HepG2 (cell line): ENCODE data around the gene SLC26A5. TPM values are rescaled to one million over a fixed set of nuclear protein-coding genes. Genes with fewer than 3 reads are reported as not detected.

Experiments used
- ASH2L ChIP-seq: fragments of 300-600, 200-600 bp; sonication (generic); IDR thresholded peaks from 2 replicates; pipeline ENCODE4 v1.7.0; 2017; ENCODE audit warnings: low read depth, mild to moderate bottlenecking, moderate library complexity, mixed read lengths, low read length; ENCODE audit not compliant: insufficient read length
- ATF1 ChIP-seq: IDR thresholded peaks from 2 replicates; pipeline ENCODE4 v1.6.1; 2016; ENCODE audit warnings: mild to moderate bottlenecking, control low read depth
- MYPOP ChIP-seq: sonication (generic); formaldehyde crosslinking; IDR thresholded peaks from 2 replicates; pipeline ENCODE4 v1.8.1; 2023; ENCODE audit warnings: mild to moderate bottlenecking, moderate library complexity, missing genetic modification reagents
- NR3C1 ChIP-seq: sonication (generic); formaldehyde crosslinking; IDR thresholded peaks from 2 replicates; pipeline ENCODE4 v1.4.0; 2020; ENCODE audit warnings: missing genetic modification reagents
- PRDM4 ChIP-seq: sonication (generic); formaldehyde crosslinking; IDR thresholded peaks from 2 replicates; pipeline ENCODE4 v1.9.0; 2021; ENCODE audit warnings: missing genetic modification reagents, borderline replicate concordance
- RORA ChIP-seq: sonication (generic); formaldehyde crosslinking; IDR thresholded peaks from 2 replicates; pipeline ENCODE4 v1.5.0; 2020; ENCODE audit warnings: mild to moderate bottlenecking, missing genetic modification reagents, moderate library complexity
- SAP130 ChIP-seq: IDR thresholded peaks from 2 replicates; pipeline ENCODE4 v1.6.1; 2016; ENCODE audit warnings: low read depth
- SNAI1 ChIP-seq: sonication (generic); formaldehyde crosslinking; IDR thresholded peaks from 2 replicates; pipeline ENCODE4 v1.5.0; 2020; ENCODE audit warnings: mild to moderate bottlenecking, missing genetic modification reagents, borderline replicate concordance
- SYNCRIP ChIP-seq: fragments of 200-400 bp; formaldehyde crosslinking; IDR thresholded peaks from 2 replicates; pipeline ENCODE4 v1.6.1; 2018; ENCODE audit warnings: mild to moderate bottlenecking, low read depth, low read length; ENCODE audit not compliant: insufficient read depth
- XBP1 ChIP-seq: sonication (generic); formaldehyde crosslinking; IDR thresholded peaks from 2 replicates; pipeline ENCODE4 v1.5.0; 2020; ENCODE audit warnings: missing genetic modification reagents
- ZBTB2 ChIP-seq: sonication (generic); formaldehyde crosslinking; IDR thresholded peaks from 2 replicates; pipeline ENCODE4 v1.8.0; 2022; ENCODE audit warnings: low read depth, missing genetic modification reagents
- ZNF597 ChIP-seq: sonication (generic); formaldehyde crosslinking; IDR thresholded peaks from 2 replicates; pipeline ENCODE4 v1.5.0; 2020; ENCODE audit warnings: missing genetic modification reagents
- ZNF720 ChIP-seq: sonication (generic); formaldehyde crosslinking; IDR thresholded peaks from 2 replicates; pipeline ENCODE4 v1.4.0; 2020; ENCODE audit warnings: missing genetic modification reagents
- polyA plus RNA-seq, 8 experiments: library from polyadenylated mRNA; depleted of rRNA in 3 of 8; stranded (reverse) in 7 of 8; unstranded in 1 of 8; fragments of >200 nt; fragmentation: Illumina TruSeq in 4 of 8; extraction: Trizol in 4 of 8; gene quantifications; 2 replicates each; pipeline versions ENCODE4 v1.2.1 to v1.2.3, GENCODE V29; 2011 to 2016; ENCODE audit warnings: low read depth in 4 of 8, missing spikeins in 1 of 8, mixed read lengths in 1 of 8; ENCODE audit not compliant: insufficient read depth in 1 of 8
- total RNA-seq, 5 experiments: library from RNA; depleted of rRNA; stranded (reverse); fragments of >200 nt; fragmentation: Illumina TruSeq; extraction: Trizol; gene quantifications; 2 replicates each; pipeline ENCODE4 v1.2.3, GENCODE V29; 2016; ENCODE audit warnings: low read depth in 1 of 5
- TF ChIP-seq, protein P1 (sequence below): sonication (generic); formaldehyde crosslinking; IDR thresholded peaks from 2 replicates; pipeline ENCODE4 v1.9.0; 2021; ENCODE audit warnings: missing genetic modification reagents, mild to moderate bottlenecking, borderline replicate concordance
- TF ChIP-seq, protein P2 (sequence below): sonication (generic); formaldehyde crosslinking; IDR thresholded peaks from 2 replicates; pipeline ENCODE4 v1.4.0; 2020; ENCODE audit warnings: missing genetic modification reagents, mild to moderate bottlenecking, borderline replicate concordance
- TF ChIP-seq, protein P3 (sequence below): sonication (generic); formaldehyde crosslinking; IDR thresholded peaks from 2 replicates; pipeline ENCODE4 v1.4.0; 2020; ENCODE audit warnings: missing genetic modification reagents; ENCODE audit errors: not compliant biosample characterization

The SLC26A5 gene
- total and polyA plus RNA-seq, 2 of the 13 experiments (the other 11 are each of a cell fraction or from before 2014, with no cell fraction given) = 0.08 to 0.11 TPM

DNA sequence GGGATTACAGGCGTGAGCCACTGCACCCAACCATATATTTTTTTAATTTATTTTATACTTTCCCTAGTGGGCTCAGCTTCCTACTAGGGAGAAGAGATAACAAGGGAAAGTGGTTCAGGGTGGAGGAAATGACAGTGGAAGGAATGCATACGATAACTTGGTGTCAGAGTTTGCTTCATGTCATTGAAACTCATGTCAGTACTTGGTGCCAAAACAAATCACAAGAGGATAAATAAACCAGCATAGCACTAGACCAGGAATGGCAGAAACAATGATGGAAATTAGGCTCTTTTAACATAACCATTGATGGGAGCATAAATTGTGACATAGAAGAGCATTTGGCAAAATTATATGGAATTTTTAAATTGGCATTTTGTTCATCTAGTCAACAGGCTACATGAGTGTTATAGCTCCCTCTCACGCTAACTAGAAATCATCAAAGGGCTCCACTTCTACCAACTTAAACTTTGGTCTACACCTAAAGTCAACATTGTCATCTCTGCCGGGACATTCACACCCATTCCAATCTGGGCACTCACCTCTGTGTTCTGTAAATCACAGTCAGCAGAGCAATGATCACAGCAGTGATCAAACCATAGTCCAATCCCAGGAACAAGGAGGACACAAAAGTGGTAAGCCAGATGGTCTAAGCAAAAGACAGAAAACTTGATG lies 57.4 kb downstream of the SLC26A5 start (continued):
- TF ChIP-seq, protein P1, sequence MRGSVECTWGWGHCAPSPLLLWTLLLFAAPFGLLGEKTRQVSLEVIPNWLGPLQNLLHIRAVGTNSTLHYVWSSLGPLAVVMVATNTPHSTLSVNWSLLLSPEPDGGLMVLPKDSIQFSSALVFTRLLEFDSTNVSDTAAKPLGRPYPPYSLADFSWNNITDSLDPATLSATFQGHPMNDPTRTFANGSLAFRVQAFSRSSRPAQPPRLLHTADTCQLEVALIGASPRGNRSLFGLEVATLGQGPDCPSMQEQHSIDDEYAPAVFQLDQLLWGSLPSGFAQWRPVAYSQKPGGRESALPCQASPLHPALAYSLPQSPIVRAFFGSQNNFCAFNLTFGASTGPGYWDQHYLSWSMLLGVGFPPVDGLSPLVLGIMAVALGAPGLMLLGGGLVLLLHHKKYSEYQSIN (CRISPR knock-in tag) = no peak
- TF ChIP-seq XBP1 (CRISPR knock-in tag) = no peak
- peak; percentile 96 for TF ChIP-seq ASH2L
- TF ChIP-seq RORA (CRISPR knock-in tag) = no peak
- TF ChIP-seq ZNF720 (CRISPR knock-in tag) = no peak
- 0 out of 2 replicates have a peak, but pooled peaks have one; percentile 32 for TF ChIP-seq MYPOP (CRISPR knock-in tag)
- TF ChIP-seq ATF1 (CRISPR knock-in tag) = no peak; the same call in 1 of the 2 replicates
- TF ChIP-seq SYNCRIP = no peak
- TF ChIP-seq ZNF597 (CRISPR knock-in tag) = no peak
- TF ChIP-seq ZBTB2 (CRISPR knock-in tag) = no peak
- no peak for TF ChIP-seq PRDM4 (CRISPR knock-in tag)
- TF ChIP-seq NR3C1 (CRISPR knock-in tag) = no peak
- TF ChIP-seq SAP130 (CRISPR knock-in tag) = peak; percentile 77
- TF ChIP-seq SNAI1 (CRISPR knock-in tag) = no peak
- TF ChIP-seq, protein P2, sequence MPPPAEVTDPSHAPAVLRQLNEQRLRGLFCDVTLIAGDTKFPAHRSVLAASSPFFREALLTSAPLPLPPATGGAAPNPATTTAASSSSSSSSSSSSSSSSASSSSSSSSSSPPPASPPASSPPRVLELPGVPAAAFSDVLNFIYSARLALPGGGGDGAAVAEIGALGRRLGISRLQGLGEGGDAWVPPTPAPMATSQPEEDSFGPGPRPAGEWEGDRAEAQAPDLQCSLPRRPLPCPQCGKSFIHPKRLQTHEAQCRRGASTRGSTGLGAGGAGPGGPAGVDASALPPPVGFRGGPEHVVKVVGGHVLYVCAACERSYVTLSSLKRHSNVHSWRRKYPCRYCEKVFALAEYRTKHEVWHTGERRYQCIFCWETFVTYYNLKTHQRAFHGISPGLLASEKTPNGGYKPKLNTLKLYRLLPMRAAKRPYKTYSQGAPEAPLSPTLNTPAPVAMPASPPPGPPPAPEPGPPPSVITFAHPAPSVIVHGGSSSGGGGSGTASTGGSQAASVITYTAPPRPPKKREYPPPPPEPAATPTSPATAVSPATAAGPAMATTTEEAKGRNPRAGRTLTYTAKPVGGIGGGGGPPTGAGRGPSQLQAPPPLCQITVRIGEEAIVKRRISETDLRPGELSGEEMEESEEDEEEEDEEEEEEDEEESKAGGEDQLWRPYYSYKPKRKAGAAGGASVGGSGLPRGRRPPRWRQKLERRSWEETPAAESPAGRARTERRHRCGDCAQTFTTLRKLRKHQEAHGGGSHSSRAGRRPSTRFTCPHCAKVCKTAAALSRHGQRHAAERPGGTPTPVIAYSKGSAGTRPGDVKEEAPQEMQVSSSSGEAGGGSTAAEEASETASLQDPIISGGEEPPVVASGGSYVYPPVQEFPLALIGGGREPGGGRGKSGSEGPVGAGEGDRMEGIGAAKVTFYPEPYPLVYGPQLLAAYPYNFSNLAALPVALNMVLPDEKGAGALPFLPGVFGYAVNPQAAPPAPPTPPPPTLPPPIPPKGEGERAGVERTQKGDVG = no peak
- TF ChIP-seq, protein P3, sequence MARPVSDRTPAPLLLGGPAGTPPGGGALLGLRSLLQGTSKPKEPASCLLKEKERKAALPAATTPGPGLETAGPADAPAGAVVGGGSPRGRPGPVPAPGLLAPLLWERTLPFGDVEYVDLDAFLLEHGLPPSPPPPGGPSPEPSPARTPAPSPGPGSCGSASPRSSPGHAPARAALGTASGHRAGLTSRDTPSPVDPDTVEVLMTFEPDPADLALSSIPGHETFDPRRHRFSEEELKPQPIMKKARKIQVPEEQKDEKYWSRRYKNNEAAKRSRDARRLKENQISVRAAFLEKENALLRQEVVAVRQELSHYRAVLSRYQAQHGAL (CRISPR knock-in tag) = no peak
